HepG2 (cell line): Measurements from ENCODE around the gene TMEM198. TPM values are rescaled to one million over a fixed set of nuclear protein-coding genes. Genes with fewer than 3 reads are reported as not detected.

Experiments used
- AKNA ChIP-seq: sonication (generic); formaldehyde crosslinking; IDR thresholded peaks from 2 replicates; pipeline ENCODE4 v1.4.0; 2020; ENCODE audit warnings: missing genetic modification reagents, borderline replicate concordance
- CREM ChIP-seq, 2 experiments: sonication (generic) in 1 of 2; formaldehyde crosslinking in 1 of 2; IDR thresholded peaks; 2 replicates each; pipeline versions ENCODE4 v1.4.0 to v1.6.1; 2016 to 2020; ENCODE audit warnings: antibody characterized with exemption in 1 of 2, mild to moderate bottlenecking in 1 of 2, missing genetic modification reagents in 1 of 2
- GATA4 ChIP-seq: sonication (generic); IDR thresholded peaks from 2 replicates; pipeline ENCODE4 v1.6.1; 2016; ENCODE audit warnings: antibody characterized with exemption, low read depth, borderline replicate concordance
- IRX3 ChIP-seq: sonication (generic); formaldehyde crosslinking; IDR thresholded peaks from 2 replicates; pipeline ENCODE4 v1.8.1; 2023; ENCODE audit warnings: mild to moderate bottlenecking, low read depth, missing genetic modification reagents, borderline replicate concordance
- KAT8 ChIP-seq: IDR thresholded peaks from 2 replicates; pipeline ENCODE4 v1.6.1; 2016; ENCODE audit warnings: missing genetic modification reagents, missing compliant biosample characterization
- LBX2 ChIP-seq: sonication (generic); formaldehyde crosslinking; IDR thresholded peaks from 2 replicates; pipeline ENCODE4 v1.5.0; 2020; ENCODE audit warnings: missing genetic modification reagents, mild to moderate bottlenecking, borderline replicate concordance
- NFKB2 ChIP-seq: sonication (generic); formaldehyde crosslinking; IDR thresholded peaks from 2 replicates; pipeline ENCODE4 v1.4.0; 2020; ENCODE audit warnings: missing genetic modification reagents, borderline replicate concordance
- PAF1 ChIP-seq: IDR thresholded peaks from 2 replicates; pipeline ENCODE4 v1.6.1; 2016; ENCODE audit warnings: missing genetic modification reagents, missing compliant biosample characterization
- SIN3A ChIP-seq: IDR thresholded peaks from 2 replicates; pipeline ENCODE4 v1.6.1; 2011; ENCODE audit warnings: low read depth, mild to moderate bottlenecking, control low read depth, low read length, borderline replicate concordance
- SYNCRIP ChIP-seq: fragments of 200-400 bp; formaldehyde crosslinking; IDR thresholded peaks from 2 replicates; pipeline ENCODE4 v1.6.1; 2018; ENCODE audit warnings: mild to moderate bottlenecking, low read depth, low read length; ENCODE audit not compliant: insufficient read depth
- TBL1XR1 ChIP-seq: fragments of 150-350 bp; IDR thresholded peaks from 2 replicates; pipeline ENCODE4 v1.6.1; 2014; ENCODE audit warnings: borderline replicate concordance, low read length; ENCODE audit not compliant: partially characterized antibody
- ZBTB3 ChIP-seq: sonication (generic); formaldehyde crosslinking; IDR thresholded peaks from 2 replicates; pipeline ENCODE4 v1.4.0; 2020; ENCODE audit warnings: low read depth, mild to moderate bottlenecking, moderate library complexity, missing genetic modification reagents, borderline replicate concordance
- ZFP90 ChIP-seq: sonication (generic); formaldehyde crosslinking; IDR thresholded peaks from 2 replicates; pipeline ENCODE4 v1.8.0; 2022; ENCODE audit warnings: missing genetic modification reagents, mild to moderate bottlenecking, inconsistent platforms, borderline replicate concordance
- ZNF142 ChIP-seq: sonication (generic); formaldehyde crosslinking; IDR thresholded peaks from 2 replicates; pipeline ENCODE4 v1.4.0; 2020; ENCODE audit warnings: missing genetic modification reagents
- ZNF20 ChIP-seq: sonication (generic); formaldehyde crosslinking; IDR thresholded peaks from 2 replicates; pipeline ENCODE4 v1.4.0; 2020; ENCODE audit warnings: mild to moderate bottlenecking, moderate library complexity, missing genetic modification reagents
- ZNF441 ChIP-seq: sonication (generic); formaldehyde crosslinking; IDR thresholded peaks from 2 replicates; pipeline ENCODE4 v1.7.0; 2021; ENCODE audit warnings: missing genetic modification reagents, borderline replicate concordance
- ZNF576 ChIP-seq: sonication (generic); formaldehyde crosslinking; IDR thresholded peaks from 2 replicates; pipeline ENCODE4 v1.4.0; 2020; ENCODE audit warnings: mild to moderate bottlenecking, missing genetic modification reagents
- ZNF615 ChIP-seq: sonication (generic); formaldehyde crosslinking; IDR thresholded peaks from 2 replicates; pipeline ENCODE4 v1.5.0; 2020; ENCODE audit warnings: mild to moderate bottlenecking, missing genetic modification reagents, borderline replicate concordance
- polyA plus RNA-seq, 8 experiments: library from polyadenylated mRNA; depleted of rRNA in 3 of 8; stranded (reverse) in 7 of 8; unstranded in 1 of 8; fragments of >200 nt; fragmentation: Illumina TruSeq in 4 of 8; extraction: Trizol in 4 of 8; gene quantifications; 2 replicates each; pipeline versions ENCODE4 v1.2.1 to v1.2.3, GENCODE V29; 2011 to 2016; ENCODE audit warnings: low read depth in 4 of 8, missing spikeins in 1 of 8, mixed read lengths in 1 of 8; ENCODE audit not compliant: insufficient read depth in 1 of 8
- total RNA-seq, 5 experiments: library from RNA; depleted of rRNA; stranded (reverse); fragments of >200 nt; fragmentation: Illumina TruSeq; extraction: Trizol; gene quantifications; 2 replicates each; pipeline ENCODE4 v1.2.3, GENCODE V29; 2016; ENCODE audit warnings: low read depth in 1 of 5

Gene TMEM198
- total and polyA plus RNA-seq, 2 of the 13 experiments (the other 11 are each of a cell fraction or from before 2014, with no cell fraction given), result 17.3 to 23.5 TPM

- TF ChIP-seq AKNA (CRISPR knock-in tag) (no peak), ZBTB3 (CRISPR knock-in tag) (no peak), LBX2 (CRISPR knock-in tag) (no peak), ZNF576 (CRISPR knock-in tag) (no peak), ZNF142 (CRISPR knock-in tag) (no peak), SIN3A (no peak; the same call in 1 of the 2 replicates), ZFP90 (CRISPR knock-in tag) (no peak; the same call in 1 of the 2 replicates), ZNF20 (CRISPR knock-in tag) (no peak), PAF1 (no peak), NFKB2 (peak; percentile 42; the same call in 1 of the 2 replicates), KAT8 (no peak), ZNF441 (CRISPR knock-in tag) (no peak), GATA4 (no peak), IRX3 (CRISPR knock-in tag) (0 out of 2 replicates have a peak, but pooled peaks have one; percentile 64), CREM (IDR thresholded peaks at IDR 0.05) (no peak), CREM (CRISPR knock-in tag; IDR thresholded peaks at IDR 0.05) (no peak), TBL1XR1 (no peak), ZNF615 (CRISPR knock-in tag) (no peak), SYNCRIP (no peak)
Observed at GRCh38 chr2:219570924-219571310, 27.1 kb downstream of the TMEM198 start (continued).
